ENCODE data around the gene ANKMY1. TPM values are rescaled to one million over a fixed set of nuclear protein-coding genes. Genes with fewer than 3 reads are reported as not detected.

The ANKMY1 gene
- total RNA-seq, 1 experiment from 2014 or later = 28.3 TPM

- CTCF ChIA-PET = no interaction called here
- BruUV-seq (replicated peaks) = no TSS peak
- no peak overlapping the region for H3K4me3 ChIP-seq (replicated peaks in 1 of 2; ENCODE audit: low read depth in 1 of 2, low read length in 2 of 2)
- H4K20me1 ChIP-seq (ENCODE audit: insufficient read depth) = no peaks in the 10 kb centered on the region
- no peaks in the 10 kb centered on the region for H3K9me2 ChIP-seq (ENCODE audit: insufficient read depth)
- POLR2A ChIA-PET = no interaction called here
- H3K27ac ChIP-seq (ENCODE audit: low read depth, low read length) = no peak overlapping the region
- H3K4me2 ChIP-seq (ENCODE audit: low read length) = no peak overlapping the region
- H3K9me3 ChIP-seq (ENCODE audit: control insufficient read depth in 1 of 2, insufficient read depth in 1 of 2, low read depth in 1 of 2, low read length in 2 of 2) = no peaks in the 10 kb centered on the region
- TF ChIP-seq SRF (IDR thresholded peaks at IDR 0.05; ENCODE audit: low read depth) (no peak), MAX (IDR thresholded peaks at IDR 0.05) (no peak)
- no peak for DNase-seq (ENCODE audit: low read depth, low spot score)
- no peak overlapping the region for H3K9ac ChIP-seq (ENCODE audit: low read length)
- no peak for ATAC-seq
- H3K4me1 ChIP-seq (ENCODE audit: control insufficient read depth in 1 of 2, insufficient read depth in 2 of 2, low read length in 2 of 2) = no peaks in the 10 kb centered on the region
- no peak overlapping the region for H2AFZ ChIP-seq (ENCODE audit: low read depth, low read length, poor library complexity, severe bottlenecking)
- intact Hi-C loops (cut with micrococcal nuclease) = no loop called here
- H3K27me3 ChIP-seq (ENCODE audit: insufficient read depth, low read length) = no peaks in the 10 kb centered on the region
- no peaks in the 10 kb centered on the region for H3K79me2 ChIP-seq (ENCODE audit: insufficient read depth, low read length)
- no peaks in the 10 kb centered on the region for H3K36me3 ChIP-seq (ENCODE audit: control insufficient read depth in 1 of 2, insufficient read depth in 2 of 2, low read length in 2 of 2)
- RAD21 ChIA-PET (ENCODE audit: low non-redundant PET in 1 of 2, low total read pairs in 2 of 2, uncharacterized antibody in 2 of 2, unreplicated experiment in 2 of 2) = no interaction called here
Measured at GRCh38 chr2:240501531-240501991, 56.2 kb downstream of the ANKMY1 start.

- no TSS peak for BruUV-seq (replicated peaks)
- ChIA-PET RAD21 (ENCODE audit: low non-redundant PET in 1 of 2, low total read pairs in 2 of 2, uncharacterized antibody in 2 of 2, unreplicated experiment in 2 of 2) (no interaction called here), CTCF (no interaction called here), POLR2A (no interaction called here)
- H4K20me1 ChIP-seq (ENCODE audit: insufficient read depth) = no peaks in the 10 kb centered on the region
- DNase-seq (ENCODE audit: low read depth, low spot score) (no peak), ATAC-seq (no peak)
- H3K27me3 ChIP-seq (ENCODE audit: insufficient read depth, low read length) = no peaks in the 10 kb centered on the region
- H3K4me1 ChIP-seq (ENCODE audit: control insufficient read depth in 1 of 2, insufficient read depth in 2 of 2, low read length in 2 of 2) = no peaks in the 10 kb centered on the region
- H3K9me2 ChIP-seq (ENCODE audit: insufficient read depth) = no peaks in the 10 kb centered on the region
- intact Hi-C loops (cut with micrococcal nuclease) = no loop called here
- TF ChIP-seq ELF1 (IDR thresholded peaks at IDR 0.05; ENCODE audit: borderline replicate concordance, low read depth) (no peak), CEBPB (IDR thresholded peaks at IDR 0.05; ENCODE audit: low read depth) (no peak)
- TF ChIP-seq, protein P1, sequence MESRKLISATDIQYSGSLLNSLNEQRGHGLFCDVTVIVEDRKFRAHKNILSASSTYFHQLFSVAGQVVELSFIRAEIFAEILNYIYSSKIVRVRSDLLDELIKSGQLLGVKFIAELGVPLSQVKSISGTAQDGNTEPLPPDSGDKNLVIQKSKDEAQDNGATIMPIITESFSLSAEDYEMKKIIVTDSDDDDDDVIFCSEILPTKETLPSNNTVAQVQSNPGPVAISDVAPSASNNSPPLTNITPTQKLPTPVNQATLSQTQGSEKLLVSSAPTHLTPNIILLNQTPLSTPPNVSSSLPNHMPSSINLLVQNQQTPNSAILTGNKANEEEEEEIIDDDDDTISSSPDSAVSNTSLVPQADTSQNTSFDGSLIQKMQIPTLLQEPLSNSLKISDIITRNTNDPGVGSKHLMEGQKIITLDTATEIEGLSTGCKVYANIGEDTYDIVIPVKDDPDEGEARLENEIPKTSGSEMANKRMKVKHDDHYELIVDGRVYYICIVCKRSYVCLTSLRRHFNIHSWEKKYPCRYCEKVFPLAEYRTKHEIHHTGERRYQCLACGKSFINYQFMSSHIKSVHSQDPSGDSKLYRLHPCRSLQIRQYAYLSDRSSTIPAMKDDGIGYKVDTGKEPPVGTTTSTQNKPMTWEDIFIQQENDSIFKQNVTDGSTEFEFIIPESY (IDR thresholded peaks at IDR 0.05; ENCODE audit: extremely low read depth, insufficient replicate concordance, low read length) = no peak
- H3K4me2 ChIP-seq (ENCODE audit: low read length) = no peak overlapping the region
- H3K36me3 ChIP-seq (ENCODE audit: control insufficient read depth in 1 of 2, insufficient read depth in 2 of 2, low read length in 2 of 2) = no peaks in the 10 kb centered on the region
- no peak overlapping the region for H2AFZ ChIP-seq (ENCODE audit: low read depth, low read length, poor library complexity, severe bottlenecking)
- no peaks in the 10 kb centered on the region for H3K79me2 ChIP-seq (ENCODE audit: insufficient read depth, low read length)
- H3K27ac ChIP-seq (ENCODE audit: low read depth, low read length) = no peak overlapping the region
- no peak overlapping the region for H3K9ac ChIP-seq (ENCODE audit: low read length)
- no peaks in the 10 kb centered on the region for H3K9me3 ChIP-seq (ENCODE audit: control insufficient read depth in 1 of 2, insufficient read depth in 1 of 2, low read depth in 1 of 2, low read length in 2 of 2)
- H3K4me3 ChIP-seq (replicated peaks in 1 of 2; ENCODE audit: low read depth in 1 of 2, low read length in 2 of 2) = no peak overlapping the region
Measured at GRCh38 chr2:240500561-240501423, 57.0 kb downstream of the ANKMY1 start.

Measured in HCT116 (cell line).